Measurements from ENCODE around the gene SENP6.
"Not testable (repeated sequence)": the region's sequence is repeated elsewhere in the genome, so short reads cannot be mapped to it uniquely, and the experiment has no call there.

SENP6 gene

GRCh38 chr6:75619230-75619899 lies 17.7 kb downstream of the SENP6 start:
- peaks cover 0 to 5% of the 10 kb centered on the region in 2 donors for H3K36me3 ChIP-seq (ENCODE audit: control insufficient read depth in 2 of 2, insufficient read depth in 2 of 2, low read length in 2 of 2)
- no peak overlapping the region for H3K27ac ChIP-seq (ENCODE audit: low read depth in 2 of 2, low read length in 2 of 2)
- H3K4me1 ChIP-seq (ENCODE audit: control insufficient read depth in 2 of 2, insufficient read depth in 2 of 2, low read length in 2 of 2): peaks cover 10 to 14% of the 10 kb centered on the region in 2 donors
- no peak overlapping the region for H3K9ac ChIP-seq (ENCODE audit: low read depth in 1 of 2, low read length in 2 of 2)
- no peaks in the 10 kb centered on the region for H3K9me3 ChIP-seq (ENCODE audit: control insufficient read depth in 2 of 2, low read length in 2 of 2)
- no peak overlapping the region for H3K4me3 ChIP-seq (ENCODE audit: low read length in 2 of 2)
- no peaks in the 10 kb centered on the region for H3K27me3 ChIP-seq (ENCODE audit: control insufficient read depth in 2 of 2, insufficient read depth in 2 of 2, low read length in 2 of 2)

- H3K4me1 ChIP-seq (ENCODE audit: control insufficient read depth in 2 of 2, insufficient read depth in 2 of 2, low read length in 2 of 2): peaks cover 4 to 14% of the 10 kb centered on the region in 2 donors
- H3K27me3 ChIP-seq (ENCODE audit: control insufficient read depth in 2 of 2, insufficient read depth in 2 of 2, low read length in 2 of 2): no peaks in the 10 kb centered on the region
- no peak overlapping the region for H3K9ac ChIP-seq (ENCODE audit: low read depth in 1 of 2, low read length in 2 of 2)
- peaks cover 0 to 5% of the 10 kb centered on the region in 2 donors for H3K36me3 ChIP-seq (ENCODE audit: control insufficient read depth in 2 of 2, insufficient read depth in 2 of 2, low read length in 2 of 2)
- H3K4me3 ChIP-seq (ENCODE audit: low read length in 2 of 2): no peak overlapping the region
- no peaks in the 10 kb centered on the region for H3K9me3 ChIP-seq (ENCODE audit: control insufficient read depth in 2 of 2, low read length in 2 of 2)
- no peak overlapping the region for H3K27ac ChIP-seq (ENCODE audit: low read depth in 2 of 2, low read length in 2 of 2)
These were observed 19.0 kb downstream of the SENP6 start for GRCh38 chr6:75620381-75621304.

- no peaks in the 10 kb centered on the region for H3K27me3 ChIP-seq (ENCODE audit: control insufficient read depth in 2 of 2, insufficient read depth in 2 of 2, low read length in 2 of 2)
- peaks cover 4 to 14% of the 10 kb centered on the region in 2 donors for H3K4me1 ChIP-seq (ENCODE audit: control insufficient read depth in 2 of 2, insufficient read depth in 2 of 2, low read length in 2 of 2)
- no peak overlapping the region for H3K4me3 ChIP-seq (ENCODE audit: low read length in 2 of 2)
- peaks cover 0 to 5% of the 10 kb centered on the region in 2 donors for H3K36me3 ChIP-seq (ENCODE audit: control insufficient read depth in 2 of 2, insufficient read depth in 2 of 2, low read length in 2 of 2)
- no peak overlapping the region for H3K9ac ChIP-seq (ENCODE audit: low read depth in 1 of 2, low read length in 2 of 2)
- no peaks in the 10 kb centered on the region for H3K9me3 ChIP-seq (ENCODE audit: control insufficient read depth in 2 of 2, low read length in 2 of 2)
- H3K27ac ChIP-seq (ENCODE audit: low read depth in 2 of 2, low read length in 2 of 2): no peak overlapping the region
These were observed 20.2 kb downstream of the SENP6 start for GRCh38 chr6:75621846-75622245.

GRCh38 chr6:75623491-75623890 lies 21.8 kb downstream of the SENP6 start:
- Histone ChIP-seq H3K27ac (ENCODE audit: low read depth in 2 of 2, low read length in 2 of 2) (no peak overlapping the region), H3K36me3 (ENCODE audit: control insufficient read depth in 2 of 2, insufficient read depth in 2 of 2, low read length in 2 of 2) (peaks cover 2 to 5% of the 10 kb centered on the region in 2 donors), H3K9me3 (ENCODE audit: control insufficient read depth in 2 of 2, low read length in 2 of 2) (no peaks in the 10 kb centered on the region), H3K4me3 (ENCODE audit: low read length in 2 of 2) (no peak overlapping the region), H3K4me1 (ENCODE audit: control insufficient read depth in 2 of 2, insufficient read depth in 2 of 2, low read length in 2 of 2) (peaks cover 4 to 10% of the 10 kb centered on the region in 2 donors), H3K9ac (ENCODE audit: low read depth in 1 of 2, low read length in 2 of 2) (no peak overlapping the region), H3K27me3 (ENCODE audit: control insufficient read depth in 2 of 2, insufficient read depth in 2 of 2, low read length in 2 of 2) (no peaks in the 10 kb centered on the region)

- no peaks in the 10 kb centered on the region for H3K9me3 ChIP-seq (ENCODE audit: control insufficient read depth in 2 of 2, low read length in 2 of 2)
- H3K27ac ChIP-seq (ENCODE audit: low read depth in 2 of 2, low read length in 2 of 2): no peak overlapping the region
- no peak overlapping the region for H3K9ac ChIP-seq (ENCODE audit: low read depth in 1 of 2, low read length in 2 of 2)
- peaks cover 2 to 5% of the 10 kb centered on the region in 2 donors for H3K36me3 ChIP-seq (ENCODE audit: control insufficient read depth in 2 of 2, insufficient read depth in 2 of 2, low read length in 2 of 2)
- no peak overlapping the region for H3K4me3 ChIP-seq (ENCODE audit: low read length in 2 of 2)
- peaks cover 3 to 4% of the 10 kb centered on the region in 2 donors for H3K4me1 ChIP-seq (ENCODE audit: control insufficient read depth in 2 of 2, insufficient read depth in 2 of 2, low read length in 2 of 2)
- H3K27me3 ChIP-seq (ENCODE audit: control insufficient read depth in 2 of 2, insufficient read depth in 2 of 2, low read length in 2 of 2): no peaks in the 10 kb centered on the region
These were observed 22.7 kb downstream of the SENP6 start for GRCh38 chr6:75624335-75624734.

- Histone ChIP-seq H3K9ac (ENCODE audit: low read depth in 1 of 2, low read length in 2 of 2) (no peak overlapping the region), H3K36me3 (ENCODE audit: control insufficient read depth in 2 of 2, insufficient read depth in 2 of 2, low read length in 2 of 2) (peaks cover 2 to 5% of the 10 kb centered on the region in 2 donors), H3K27ac (ENCODE audit: low read depth in 2 of 2, low read length in 2 of 2) (no peak overlapping the region), H3K27me3 (ENCODE audit: control insufficient read depth in 2 of 2, insufficient read depth in 2 of 2, low read length in 2 of 2) (no peaks in the 10 kb centered on the region), H3K4me3 (ENCODE audit: low read length in 2 of 2) (no peak overlapping the region), H3K4me1 (ENCODE audit: control insufficient read depth in 2 of 2, insufficient read depth in 2 of 2, low read length in 2 of 2) (peaks cover 3 to 4% of the 10 kb centered on the region in 2 donors), H3K9me3 (ENCODE audit: control insufficient read depth in 2 of 2, low read length in 2 of 2) (no peaks in the 10 kb centered on the region)
These were observed 23.3 kb downstream of the SENP6 start for GRCh38 chr6:75624988-75625387.

- H3K9me3 ChIP-seq (ENCODE audit: control insufficient read depth in 2 of 2, low read length in 2 of 2): no peaks in the 10 kb centered on the region
- peaks cover 2 to 5% of the 10 kb centered on the region in 2 donors for H3K36me3 ChIP-seq (ENCODE audit: control insufficient read depth in 2 of 2, insufficient read depth in 2 of 2, low read length in 2 of 2)
- no peaks in the 10 kb centered on the region for H3K27me3 ChIP-seq (ENCODE audit: control insufficient read depth in 2 of 2, insufficient read depth in 2 of 2, low read length in 2 of 2)
- H3K4me1 ChIP-seq (ENCODE audit: control insufficient read depth in 2 of 2, insufficient read depth in 2 of 2, low read length in 2 of 2): peaks cover 3 to 4% of the 10 kb centered on the region in 2 donors
- no peak overlapping the region for H3K4me3 ChIP-seq (ENCODE audit: low read length in 2 of 2)
- H3K9ac ChIP-seq (ENCODE audit: low read depth in 1 of 2, low read length in 2 of 2): no peak overlapping the region
- no peak overlapping the region for H3K27ac ChIP-seq (ENCODE audit: low read depth in 2 of 2, low read length in 2 of 2)
These were observed 24.9 kb downstream of the SENP6 start for GRCh38 chr6:75626561-75626960.

GRCh38 chr6:75627708-75628107 lies 26.0 kb downstream of the SENP6 start:
- H3K36me3 ChIP-seq (ENCODE audit: control insufficient read depth in 2 of 2, insufficient read depth in 2 of 2, low read length in 2 of 2); H3K4me3 ChIP-seq (ENCODE audit: low read length in 2 of 2): not testable (repeated sequence)

GRCh38 chr6:75631859-75632635 lies 30.4 kb downstream of the SENP6 start:
- H3K9ac ChIP-seq (ENCODE audit: low read depth in 1 of 2, low read length in 2 of 2): no peak overlapping the region
- no peak overlapping the region for H3K27ac ChIP-seq (ENCODE audit: low read depth in 2 of 2, low read length in 2 of 2)
- no peaks in the 10 kb centered on the region for H3K9me3 ChIP-seq (ENCODE audit: control insufficient read depth in 2 of 2, low read length in 2 of 2)
- no peak overlapping the region for H3K4me3 ChIP-seq (ENCODE audit: low read length in 2 of 2)
- H3K4me1 ChIP-seq (ENCODE audit: control insufficient read depth in 2 of 2, insufficient read depth in 2 of 2, low read length in 2 of 2): no peaks in the 10 kb centered on the region
- H3K27me3 ChIP-seq (ENCODE audit: control insufficient read depth in 2 of 2, insufficient read depth in 2 of 2, low read length in 2 of 2): no peaks in the 10 kb centered on the region
- H3K36me3 ChIP-seq (ENCODE audit: control insufficient read depth in 2 of 2, insufficient read depth in 2 of 2, low read length in 2 of 2): peaks cover 13 to 26% of the 10 kb centered on the region in 2 donors

More at GRCh38 chr6:75627708-75628107, 26.0 kb downstream of the SENP6 start:
- not testable (repeated sequence) for H3K9ac ChIP-seq (ENCODE audit: low read depth in 1 of 2, low read length in 2 of 2); H3K27ac ChIP-seq (ENCODE audit: low read depth in 2 of 2, low read length in 2 of 2); H3K9me3 ChIP-seq (ENCODE audit: control insufficient read depth in 2 of 2, low read length in 2 of 2); H3K27me3 ChIP-seq (ENCODE audit: control insufficient read depth in 2 of 2, insufficient read depth in 2 of 2, low read length in 2 of 2); H3K4me1 ChIP-seq (ENCODE audit: control insufficient read depth in 2 of 2, insufficient read depth in 2 of 2, low read length in 2 of 2)

Measured in mucosa of rectum (tissue), 2 donors.